ENCODE measurements around the gene KLF2.

DNA sequence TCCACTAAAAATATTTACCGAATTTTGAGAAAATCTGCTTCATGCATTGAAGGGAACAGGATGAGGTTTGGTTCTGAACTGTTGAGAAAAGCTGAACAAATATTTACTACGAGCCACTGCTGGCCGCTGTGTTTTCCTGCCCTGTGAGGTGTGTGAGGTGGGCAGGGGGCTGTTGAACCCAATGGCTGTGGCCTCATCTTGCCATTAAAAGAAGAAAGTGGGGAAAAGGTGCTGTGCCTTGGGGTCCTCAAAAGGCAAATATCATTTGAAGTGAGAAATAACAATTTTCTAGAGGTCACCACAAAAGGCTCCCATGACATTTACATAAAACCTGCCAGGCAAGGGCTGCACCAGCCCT, 44.7 kb downstream of the KLF2 start:
- TF ChIP-seq EZH2 (IDR thresholded peaks at IDR 0.05; ENCODE audit: borderline replicate concordance, insufficient read depth, low read depth, low read length, poor library complexity, severe bottlenecking), result no peak
- TF ChIP-seq, protein P1, sequence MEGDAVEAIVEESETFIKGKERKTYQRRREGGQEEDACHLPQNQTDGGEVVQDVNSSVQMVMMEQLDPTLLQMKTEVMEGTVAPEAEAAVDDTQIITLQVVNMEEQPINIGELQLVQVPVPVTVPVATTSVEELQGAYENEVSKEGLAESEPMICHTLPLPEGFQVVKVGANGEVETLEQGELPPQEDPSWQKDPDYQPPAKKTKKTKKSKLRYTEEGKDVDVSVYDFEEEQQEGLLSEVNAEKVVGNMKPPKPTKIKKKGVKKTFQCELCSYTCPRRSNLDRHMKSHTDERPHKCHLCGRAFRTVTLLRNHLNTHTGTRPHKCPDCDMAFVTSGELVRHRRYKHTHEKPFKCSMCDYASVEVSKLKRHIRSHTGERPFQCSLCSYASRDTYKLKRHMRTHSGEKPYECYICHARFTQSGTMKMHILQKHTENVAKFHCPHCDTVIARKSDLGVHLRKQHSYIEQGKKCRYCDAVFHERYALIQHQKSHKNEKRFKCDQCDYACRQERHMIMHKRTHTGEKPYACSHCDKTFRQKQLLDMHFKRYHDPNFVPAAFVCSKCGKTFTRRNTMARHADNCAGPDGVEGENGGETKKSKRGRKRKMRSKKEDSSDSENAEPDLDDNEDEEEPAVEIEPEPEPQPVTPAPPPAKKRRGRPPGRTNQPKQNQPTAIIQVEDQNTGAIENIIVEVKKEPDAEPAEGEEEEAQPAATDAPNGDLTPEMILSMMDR (IDR thresholded peaks at IDR 0.05), result no peak

All from B cell (primary cell).